CD4-positive, alpha-beta T cell treated with Interleukin-1 beta for 1 hour (primary cell): ENCODE results near the gene TTC21B.
"Not testable (repeated sequence)": the region's sequence is repeated elsewhere in the genome, so short reads cannot be mapped to it uniquely, and the experiment has no call there.

Experiments
- DNase-seq, 2 donors: peaks; one replicate each; pipeline ENCODE4 v3.0.0-alpha.2; 2020 to 2022

Gene TTC21B

GRCh38 chr2:165953655-165954606 is at the start of gene TTC21B:
TSS of gene TTC21B (minus strand) at chr2:165953776. CDS start at chr2:165953705, 71 bp downstream.
- DNase-seq, result peak; percentile 90 to 92

- no peak for DNase-seq
These were observed 46.8 kb upstream of the TTC21B start for GRCh38 chr2:166000401-166000800.

- DNase-seq, result no peak
These were observed 37.3 kb upstream of the TTC21B start for GRCh38 chr2:165990846-165991245.

- DNase-seq, result no peak
These were observed 36.3 kb upstream of the TTC21B start for GRCh38 chr2:165989851-165990250.

GRCh38 chr2:165985120-165985519 is 31.5 kb upstream of the TTC21B start:
- DNase-seq, result no peak

- DNase-seq, result not testable (repeated sequence)
These were observed 18.6 kb upstream of the TTC21B start for GRCh38 chr2:165972161-165972560.

GRCh38 chr2:165970663-165971062 is 17.1 kb upstream of the TTC21B start:
- DNase-seq, result no peak

- no peak for DNase-seq
These were observed 15.7 kb upstream of the TTC21B start for GRCh38 chr2:165969227-165969626.

GRCh38 chr2:165967746-165968145 is 14.2 kb upstream of the TTC21B start:
- no peak for DNase-seq

GRCh38 chr2:165961818-165962217 is 8.2 kb upstream of the TTC21B start:
- no peak for DNase-seq

- no peak for DNase-seq
These were observed 5.8 kb upstream of the TTC21B start for GRCh38 chr2:165959371-165959770.

- DNase-seq, result no peak
These were observed 4.9 kb upstream of the TTC21B start for GRCh38 chr2:165958313-165958960.

GRCh38 chr2:165957030-165957675 is 3.6 kb upstream of the TTC21B start:
- DNase-seq, result no peak

- DNase-seq, result no peak
These were observed 296 bp downstream of the TTC21B start for GRCh38 chr2:165953306-165953654.

GRCh38 chr2:165952741-165953211 is 800 bp downstream of the TTC21B start:
- peak in 1 of 2 donors; percentile 22 for DNase-seq

GRCh38 chr2:165952085-165952484 is 1.5 kb downstream of the TTC21B start:
- DNase-seq, result no peak

GRCh38 chr2:165950438-165950837 is 3.1 kb downstream of the TTC21B start:
- DNase-seq, result no peak

GRCh38 chr2:165941827-165942226 is 11.7 kb downstream of the TTC21B start:
- no peak for DNase-seq

- no peak for DNase-seq
These were observed 15.3 kb downstream of the TTC21B start for GRCh38 chr2:165938237-165938636.

GRCh38 chr2:165933211-165933910 is 20.2 kb downstream of the TTC21B start:
- DNase-seq, result no peak

GRCh38 chr2:165927774-165928173 is 25.8 kb downstream of the TTC21B start:
- no peak for DNase-seq

- DNase-seq, result no peak
These were observed 26.2 kb downstream of the TTC21B start for GRCh38 chr2:165927353-165927752.

GRCh38 chr2:165924946-165925345 is 28.6 kb downstream of the TTC21B start:
- DNase-seq, result no peak
